ENCODE results near the gene PIBF1.
"Not testable (repeated sequence)": the region's sequence is repeated elsewhere in the genome, so short reads cannot be mapped to it uniquely, and the experiment has no call there.

The PIBF1 gene

GRCh38 chr13:72781451-72782439 is at the start of gene PIBF1, which contains the start of gene DIS3:
Gene PIBF1, plus strand, starts transcription at chr13:72782133. Its CDS starts 1,337 bp downstream, at chr13:72783470.
Gene DIS3, minus strand, starts transcription at chr13:72781900. Its CDS starts 68 bp downstream, at chr13:72781832.
- peak; percentile 98 for DNase-seq

- no peak for DNase-seq
These were observed 44.9 kb upstream of the PIBF1 start for GRCh38 chr13:72737033-72737432.

GRCh38 chr13:72740015-72740414 is 41.9 kb upstream of the PIBF1 start:
- DNase-seq = no peak

GRCh38 chr13:72745260-72745659 is 36.7 kb upstream of the PIBF1 start:
- no peak for DNase-seq

- no peak for DNase-seq
These were observed 30.7 kb upstream of the PIBF1 start for GRCh38 chr13:72751220-72751619.

- no peak for DNase-seq
These were observed 27.8 kb upstream of the PIBF1 start for GRCh38 chr13:72754111-72754510.

- no peak for DNase-seq
These were observed 24.0 kb upstream of the PIBF1 start for GRCh38 chr13:72757792-72758535.

GRCh38 chr13:72760189-72760588 is 21.7 kb upstream of the PIBF1 start:
- no peak for DNase-seq

GRCh38 chr13:72763411-72763810 is 18.5 kb upstream of the PIBF1 start:
- no peak for DNase-seq

GRCh38 chr13:72774019-72774418 is 7.9 kb upstream of the PIBF1 start:
- DNase-seq = no peak

- DNase-seq = no peak
These were observed 784 bp downstream of the PIBF1 start for GRCh38 chr13:72782717-72783116.

GRCh38 chr13:72784679-72785078 is 2.7 kb downstream of the PIBF1 start:
- DNase-seq = not testable (repeated sequence)

GRCh38 chr13:72788831-72789230 is 6.9 kb downstream of the PIBF1 start:
- DNase-seq = no peak

- DNase-seq = no peak
These were observed 10.7 kb downstream of the PIBF1 start for GRCh38 chr13:72792640-72793039.

GRCh38 chr13:72798817-72799216 is 16.9 kb downstream of the PIBF1 start:
- no peak for DNase-seq

- DNase-seq = no peak
These were observed 22.4 kb downstream of the PIBF1 start for GRCh38 chr13:72804301-72804700.

GRCh38 chr13:72805676-72806346 is 23.9 kb downstream of the PIBF1 start:
- no peak for DNase-seq

GRCh38 chr13:72806514-72806913 is 24.6 kb downstream of the PIBF1 start:
- DNase-seq = not testable (repeated sequence)

- no peak for DNase-seq
These were observed 27.1 kb downstream of the PIBF1 start for GRCh38 chr13:72808917-72809500.

GRCh38 chr13:72820156-72820897 is 38.4 kb downstream of the PIBF1 start:
- DNase-seq = no peak

- DNase-seq = no peak
These were observed 39.0 kb downstream of the PIBF1 start for GRCh38 chr13:72820898-72821279.

GRCh38 chr13:72823081-72823480 is 41.1 kb downstream of the PIBF1 start:
- no peak for DNase-seq

All from left hindlimb (tissue), 1 donor.